Activated T-cell treated with anti-CD3 and anti-CD28 coated beads, Interleukin-2, amount 50 U/mL, for 72 hours (primary cell): ENCODE results near the gene FNDC11. TPM values are rescaled to one million over a fixed set of nuclear protein-coding genes. Genes with fewer than 3 reads are reported as not detected.

Experiments
- ATAC-seq, 2 donors: fragments of 150-1000 bp; cut with Tn5 transposase; replicated peaks in 1 of 2; 2 replicates each; pipeline ENCODE4 v1.10.0; 2021; ENCODE audit warnings: moderate library complexity in 2 of 2, mild to moderate bottlenecking in 1 of 2
- DNase-seq, 2 donors: peaks; one replicate each; pipeline ENCODE4 v3.0.0; 2021 to 2022; ENCODE audit warnings: mixed read lengths in 1 of 2
- H3K27ac Mint-ChIP-seq: one replicate; pipeline ENCODE4 v1.8.0; 2022; ENCODE audit warnings: mild to moderate bottlenecking, moderate library complexity, mixed read lengths
- H3K27me3 Mint-ChIP-seq: one replicate; pipeline ENCODE4 v1.8.0; 2022; ENCODE audit warnings: low read depth, mixed read lengths
- H3K36me3 Mint-ChIP-seq, 2 donors: one replicate each; pipeline ENCODE4 v1.8.0; 2022; ENCODE audit warnings: mixed read lengths in 2 of 2, mild to moderate bottlenecking in 1 of 2; ENCODE audit not compliant: insufficient read depth in 2 of 2
- H3K4me1 Mint-ChIP-seq: one replicate; pipeline ENCODE4 v1.8.0; 2022; ENCODE audit warnings: low read depth, mixed read lengths
- H3K4me3 Mint-ChIP-seq, 2 donors: one replicate each; pipeline ENCODE4 v1.8.0; 2022; ENCODE audit warnings: mild to moderate bottlenecking in 2 of 2, mixed read lengths in 2 of 2, moderate library complexity in 2 of 2
- H3K9me3 Mint-ChIP-seq, 2 donors: one replicate each; pipeline ENCODE4 v1.8.0; 2022; ENCODE audit warnings: mixed read lengths in 2 of 2
- total RNA-seq, 2 donors: library from RNA; stranded (reverse); gene quantifications; one replicate each; pipeline ENCODE4 v1.2.3, GENCODE V29; 2022

FNDC11 gene
- total RNA-seq, 2 donors from 2014 or later, result 0.67 to 0.74 TPM

- no peak for DNase-seq
- no peak for ATAC-seq
- H3K4me1 Mint-ChIP-seq, result peaks cover 5% of the 10 kb centered on the region
- H3K4me3 Mint-ChIP-seq, result no peak overlapping the region
- peaks cover 0 to 5% of the 10 kb centered on the region in 2 donors for H3K36me3 Mint-ChIP-seq
- H3K27ac Mint-ChIP-seq, result no peak overlapping the region
- H3K9me3 Mint-ChIP-seq, result no peaks in the 10 kb centered on the region
- no peaks in the 10 kb centered on the region for H3K27me3 Mint-ChIP-seq
These were observed 32.8 kb downstream of the FNDC11 start for GRCh38 chr20:63586797-63587196.

GRCh38 chr20:63587256-63587655 lies 33.3 kb downstream of the FNDC11 start:
- no peak overlapping the region for H3K4me3 Mint-ChIP-seq

GRCh38 chr20:63587776-63588591 lies 34.0 kb downstream of the FNDC11 start:
- H3K9me3 Mint-ChIP-seq, result no peaks in the 10 kb centered on the region
- H3K36me3 Mint-ChIP-seq, result peaks cover 1 to 5% of the 10 kb centered on the region in 2 donors
- DNase-seq (no peak), ATAC-seq (no peak)
- H3K27ac Mint-ChIP-seq, result no peak overlapping the region
- peaks cover 5% of the 10 kb centered on the region for H3K4me1 Mint-ChIP-seq
- H3K4me3 Mint-ChIP-seq, result no peak overlapping the region
- no peaks in the 10 kb centered on the region for H3K27me3 Mint-ChIP-seq

More at GRCh38 chr20:63587256-63587655, 33.3 kb downstream of the FNDC11 start:
- H3K27ac Mint-ChIP-seq, result no peak overlapping the region
- H3K27me3 Mint-ChIP-seq, result no peaks in the 10 kb centered on the region
- no peaks in the 10 kb centered on the region for H3K9me3 Mint-ChIP-seq
- ATAC-seq (no peak), DNase-seq (no peak)
- peaks cover 0 to 5% of the 10 kb centered on the region in 2 donors for H3K36me3 Mint-ChIP-seq
- H3K4me1 Mint-ChIP-seq, result peaks cover 5% of the 10 kb centered on the region

GRCh38 chr20:63588641-63589041 lies 34.7 kb downstream of the FNDC11 start:
- DNase-seq, result no peak
- H3K27me3 Mint-ChIP-seq, result no peaks in the 10 kb centered on the region
- peaks cover 5 to 8% of the 10 kb centered on the region in 2 donors for H3K36me3 Mint-ChIP-seq
- peaks cover 5% of the 10 kb centered on the region for H3K4me1 Mint-ChIP-seq
- H3K27ac Mint-ChIP-seq, result no peak overlapping the region
- ATAC-seq, result peak in 1 of 2 donors; percentile 15
- no peak overlapping the region for H3K4me3 Mint-ChIP-seq
- H3K9me3 Mint-ChIP-seq, result no peaks in the 10 kb centered on the region

GRCh38 chr20:63589261-63590217 lies 35.6 kb downstream of the FNDC11 start:
- Mint-ChIP-seq H3K4me3 (no peak overlapping the region), H3K4me1 (peaks cover 5% of the 10 kb centered on the region), H3K27ac (no peak overlapping the region), H3K36me3 (peaks cover 5 to 8% of the 10 kb centered on the region in 2 donors), H3K27me3 (no peaks in the 10 kb centered on the region), H3K9me3 (no peaks in the 10 kb centered on the region)
- no peak for DNase-seq
- no peak for ATAC-seq

GRCh38 chr20:63590218-63591146 lies 36.5 kb downstream of the FNDC11 start:
- Mint-ChIP-seq H3K9me3 (no peaks in the 10 kb centered on the region), H3K36me3 (peaks cover 5 to 8% of the 10 kb centered on the region in 2 donors), H3K4me3 (no peak overlapping the region), H3K27me3 (no peaks in the 10 kb centered on the region), H3K27ac (no peak overlapping the region), H3K4me1 (peaks cover 5% of the 10 kb centered on the region)
- no peak for DNase-seq
- no peak for ATAC-seq

GRCh38 chr20:63591147-63591533 lies 37.2 kb downstream of the FNDC11 start:
- no peak overlapping the region for H3K27ac Mint-ChIP-seq
- H3K4me3 Mint-ChIP-seq, result no peak overlapping the region
- DNase-seq (no peak), ATAC-seq (no peak)
- peaks cover 5 to 8% of the 10 kb centered on the region in 2 donors for H3K36me3 Mint-ChIP-seq
- no peaks in the 10 kb centered on the region for H3K9me3 Mint-ChIP-seq
- H3K27me3 Mint-ChIP-seq, result no peaks in the 10 kb centered on the region
- peaks cover 5% of the 10 kb centered on the region for H3K4me1 Mint-ChIP-seq

- Mint-ChIP-seq H3K27ac (no peak overlapping the region), H3K9me3 (no peaks in the 10 kb centered on the region), H3K4me3 (no peak overlapping the region), H3K27me3 (no peaks in the 10 kb centered on the region), H3K36me3 (peaks cover 5 to 8% of the 10 kb centered on the region in 2 donors), H3K4me1 (peaks cover 5% of the 10 kb centered on the region)
- ATAC-seq (no peak), DNase-seq (no peak)
These were observed 37.9 kb downstream of the FNDC11 start for GRCh38 chr20:63591786-63592355.

GRCh38 chr20:63592661-63593060 lies 38.7 kb downstream of the FNDC11 start:
- ATAC-seq (no peak), DNase-seq (no peak)
- H3K4me1 Mint-ChIP-seq, result peaks cover 5% of the 10 kb centered on the region

GRCh38 chr20:63594043-63594561 lies 40.1 kb downstream of the FNDC11 start:
- H3K36me3 Mint-ChIP-seq, result peaks cover 7 to 8% of the 10 kb centered on the region in 2 donors
- H3K9me3 Mint-ChIP-seq, result no peaks in the 10 kb centered on the region
- H3K4me3 Mint-ChIP-seq, result no peak overlapping the region

More at GRCh38 chr20:63592661-63593060, 38.7 kb downstream of the FNDC11 start:
- Mint-ChIP-seq H3K36me3 (peaks cover 5 to 8% of the 10 kb centered on the region in 2 donors), H3K9me3 (no peaks in the 10 kb centered on the region), H3K4me3 (no peak overlapping the region), H3K27me3 (no peaks in the 10 kb centered on the region), H3K27ac (no peak overlapping the region)

GRCh38 chr20:63595416-63596127 lies 41.6 kb downstream of the FNDC11 start:
- no peaks in the 10 kb centered on the region for H3K9me3 Mint-ChIP-seq
- H3K27ac Mint-ChIP-seq, result no peak overlapping the region
- H3K4me3 Mint-ChIP-seq, result no peak overlapping the region
- ATAC-seq (no peak), DNase-seq (no peak)
- peaks cover 7 to 14% of the 10 kb centered on the region in 2 donors for H3K36me3 Mint-ChIP-seq
- no peaks in the 10 kb centered on the region for H3K27me3 Mint-ChIP-seq
- H3K4me1 Mint-ChIP-seq, result no peaks in the 10 kb centered on the region

More at GRCh38 chr20:63594043-63594561, 40.1 kb downstream of the FNDC11 start:
- no peak overlapping the region for H3K27ac Mint-ChIP-seq
- H3K4me1 Mint-ChIP-seq, result no peaks in the 10 kb centered on the region
- no peak for DNase-seq
- no peak for ATAC-seq
- H3K27me3 Mint-ChIP-seq, result no peaks in the 10 kb centered on the region
